Posterior cingulate gyrus (tissue), 11 donors: ENCODE data around the gene HK2.

Source experiments
- DNase-seq, 10 donors: peaks; one replicate each; pipeline versions ENCODE4 v3.0.0 to v3.0.0-alpha.2; 2020 to 2021; ENCODE audit warnings: mixed read lengths in 3 of 10
- intact Hi-C: fragments of 100-400 bp; cut with DNase I; formaldehyde crosslinking; loops from one replicate; pipeline ENCODE4 v1.15.1; 2023

Gene HK2

DNA sequence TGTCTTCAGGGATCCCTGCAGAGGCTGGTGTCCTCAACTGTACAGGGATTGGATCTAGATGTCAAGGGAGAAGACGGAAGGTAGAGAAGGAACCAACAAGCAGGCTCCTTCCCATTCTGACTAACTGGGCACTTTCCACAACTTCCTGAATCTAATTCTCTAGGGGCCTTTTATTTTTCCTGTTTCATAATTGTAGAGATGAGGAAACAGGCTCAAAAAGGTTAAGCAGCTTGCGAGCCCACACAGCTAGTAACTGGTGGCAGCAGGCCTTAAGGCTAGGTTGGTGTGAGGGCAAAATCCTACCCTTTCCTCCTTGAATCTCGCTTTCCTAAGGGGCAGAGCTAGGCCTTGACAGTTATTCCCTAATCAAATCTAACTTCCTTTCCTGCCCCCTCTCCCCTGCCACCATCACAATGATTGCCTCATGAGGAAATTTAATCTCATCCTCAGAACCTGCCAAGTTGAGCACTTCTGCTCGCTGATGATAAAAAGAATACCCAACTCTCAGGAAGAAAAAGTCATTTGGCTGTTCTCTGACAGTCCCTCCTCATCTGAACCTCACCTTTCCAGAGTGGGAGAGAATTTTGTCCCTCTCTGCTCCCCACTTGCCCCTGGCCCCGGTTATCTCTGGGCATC lies 88.8 kb downstream of the HK2 start:
- DNase-seq, result no peak

DNA sequence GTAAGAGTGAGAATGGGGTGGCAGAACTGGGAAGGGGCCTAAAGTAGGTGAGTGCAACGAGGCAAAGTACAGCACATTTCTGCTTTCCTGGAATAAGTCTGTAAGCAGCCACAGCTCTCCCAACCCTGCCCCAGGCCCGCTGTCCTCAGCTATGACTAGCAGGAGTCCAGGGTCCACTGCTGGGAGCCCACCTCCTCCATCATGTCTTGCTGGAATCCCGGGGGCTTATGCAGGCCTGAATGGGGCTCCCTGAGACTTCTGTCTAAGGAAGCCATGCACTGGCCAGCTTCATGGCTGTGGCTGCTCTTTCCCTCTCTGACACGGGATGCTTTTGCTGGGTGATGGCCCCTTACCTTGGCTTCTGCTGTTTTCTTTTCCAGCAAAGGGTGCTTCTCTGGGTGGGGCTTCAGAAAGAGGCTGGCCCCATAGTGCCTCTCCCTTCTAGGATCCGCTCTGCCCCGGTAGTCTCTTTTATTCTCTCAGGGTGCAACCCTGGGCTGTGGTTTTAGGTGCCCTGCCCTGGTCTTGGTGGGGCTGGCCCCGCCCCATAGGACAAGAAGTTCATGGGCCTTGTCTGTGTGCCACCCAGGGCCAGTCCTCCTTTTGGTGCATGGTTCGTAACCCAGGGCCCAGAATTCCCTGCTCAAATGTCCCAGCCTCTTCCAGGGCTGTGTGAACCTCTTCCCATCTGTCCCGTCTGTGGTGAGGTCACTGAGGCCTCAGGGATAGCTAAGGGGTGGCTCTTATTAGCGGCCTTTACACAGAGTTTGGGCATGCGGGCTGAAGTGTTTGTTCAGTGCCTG lies 90.7 kb downstream of the HK2 start:
- no peak for DNase-seq
- intact Hi-C loops, result loop anchor here (10.0 kb wide), 1 partner anchor 680 kb away; no protein-coding TSS in a partner anchor

More for the DNA sequence above, 88.8 kb downstream of the HK2 start:
- intact Hi-C loops, result loop anchor here (10.0 kb wide), 1 partner anchor 682 kb away; no protein-coding TSS in a partner anchor

- no peak for DNase-seq
- intact Hi-C loops, result loop anchor here (10.0 kb wide), 1 partner anchor 679 kb away; no protein-coding TSS in a partner anchor
Measured at GRCh38 chr2:74925361-74925786, 91.4 kb downstream of the HK2 start.

- intact Hi-C loops, result loop anchor here (10.0 kb wide), 1 partner anchor 677 kb away; no protein-coding TSS in a partner anchor
- no peak for DNase-seq
Measured at GRCh38 chr2:74927621-74928020, 93.7 kb downstream of the HK2 start.

DNA sequence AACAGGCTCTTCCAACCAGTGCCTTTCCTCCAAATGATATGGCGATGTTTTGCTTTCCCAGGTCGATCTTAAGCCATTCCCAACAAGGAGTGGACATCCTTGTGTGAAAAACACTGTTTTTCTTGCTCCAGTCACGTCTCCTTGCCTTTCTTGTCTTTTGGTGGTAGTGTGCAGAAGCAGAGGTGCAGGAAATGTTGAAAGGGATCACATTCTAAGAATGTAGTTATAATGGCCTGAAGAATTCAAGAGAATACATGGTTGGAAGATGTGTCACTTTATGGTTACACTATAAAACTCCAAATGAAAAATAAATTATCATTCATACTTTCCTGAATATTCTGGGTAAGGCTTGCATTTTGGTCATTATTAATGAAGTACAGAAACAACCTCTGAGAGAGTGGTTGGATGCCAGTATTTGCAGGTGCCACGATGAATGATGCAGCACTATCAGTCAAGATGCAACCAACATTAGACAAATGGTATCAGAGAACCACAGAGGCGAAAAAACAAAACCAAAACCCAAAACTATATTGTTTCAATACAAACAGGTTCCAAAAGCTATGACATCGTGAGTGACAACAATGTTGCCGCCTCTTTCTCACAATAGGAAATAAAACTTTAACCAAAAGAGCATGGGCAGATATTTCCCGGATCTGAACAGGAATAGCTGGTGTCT lies 97.0 kb downstream of the HK2 start:
- no peak for DNase-seq
- intact Hi-C loops, result no loop called here

DNA sequence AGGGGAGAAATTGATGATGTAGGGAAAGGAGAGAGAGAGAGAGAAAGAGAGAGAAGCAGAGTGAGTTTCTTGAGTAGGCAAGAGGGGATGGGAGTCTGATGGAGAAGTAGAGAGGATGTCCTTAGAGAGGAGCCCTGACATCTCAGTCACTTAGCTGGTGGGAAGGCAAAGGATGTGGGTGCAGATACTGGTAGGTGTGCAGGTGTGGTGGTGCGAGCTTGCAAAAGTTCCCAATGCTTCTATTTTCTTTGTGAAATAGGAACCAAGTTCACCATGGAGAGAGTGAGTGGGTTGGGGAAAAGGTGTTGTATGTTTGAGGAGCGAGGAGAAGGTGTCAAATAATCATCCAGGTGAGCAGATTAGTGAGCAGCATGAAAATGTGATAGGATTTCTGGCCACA lies 98.0 kb downstream of the HK2 start:
- DNase-seq, result no peak
- intact Hi-C loops, result no loop called here

GRCh38 chr2:74935975-74936391 lies 102.1 kb downstream of the HK2 start:
- intact Hi-C loops, result no loop called here
- no peak for DNase-seq

DNA sequence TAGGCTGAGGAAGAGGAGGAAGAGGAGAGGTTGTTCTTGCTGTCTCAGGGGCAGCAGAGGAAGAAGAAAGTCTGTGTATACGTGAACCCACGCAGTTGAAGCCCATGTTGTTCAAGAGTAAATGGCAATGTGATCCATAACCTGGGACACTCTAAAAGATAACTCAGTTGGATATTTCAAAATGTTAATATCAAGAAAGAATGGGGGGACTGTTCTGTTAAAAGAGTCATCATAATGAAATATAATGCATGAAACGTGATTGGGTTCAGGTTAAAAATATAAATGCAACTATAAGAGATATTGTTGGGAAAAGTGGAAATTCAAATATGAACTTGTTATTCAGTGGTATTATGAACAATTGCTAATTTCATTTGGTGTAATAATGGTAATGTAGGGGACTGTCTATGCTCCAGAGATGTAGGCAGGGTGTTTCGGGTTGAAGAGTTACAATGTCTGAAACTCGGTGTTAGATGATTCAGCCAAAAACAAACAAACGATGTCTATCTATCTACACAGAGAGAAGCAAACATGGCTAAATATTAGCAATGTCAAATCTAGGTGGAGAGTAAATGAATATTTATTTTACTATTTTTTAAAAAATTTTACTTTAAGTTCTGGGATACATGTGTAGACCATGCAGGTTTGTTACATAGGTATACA lies 103.4 kb downstream of the HK2 start:
- intact Hi-C loops, result no loop called here
- no peak for DNase-seq

DNA sequence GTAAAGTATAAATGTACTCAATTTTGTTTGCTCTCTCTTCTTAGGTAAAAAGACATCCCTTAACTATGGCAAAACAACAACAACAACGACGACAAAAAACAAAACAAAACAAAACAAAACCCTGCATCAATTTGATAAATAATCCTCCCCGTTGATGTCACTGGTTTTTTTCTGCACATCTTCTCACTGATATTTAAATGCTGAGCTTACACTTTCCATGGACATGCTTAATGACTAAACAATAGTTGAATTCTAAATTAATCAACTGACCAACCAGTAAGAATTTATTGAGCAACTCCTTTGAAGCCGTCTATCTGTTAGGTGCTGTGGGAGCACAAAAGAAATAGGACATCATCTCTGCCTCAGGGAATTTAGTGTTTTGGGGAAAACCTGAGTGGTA lies 104.3 kb downstream of the HK2 start:
- no peak for DNase-seq
- intact Hi-C loops, result no loop called here

- no peak for DNase-seq
- intact Hi-C loops, result no loop called here
Measured at GRCh38 chr2:74939919-74940812, 106.2 kb downstream of the HK2 start.

GRCh38 chr2:74941284-74941683 lies 107.4 kb downstream of the HK2 start:
- no peak for DNase-seq
- intact Hi-C loops, result no loop called here

GRCh38 chr2:74942263-74942662 lies 108.3 kb downstream of the HK2 start:
- intact Hi-C loops, result no loop called here
- no peak for DNase-seq
